Measurements from ENCODE around the gene UBALD2. TPM values are rescaled to one million over a fixed set of nuclear protein-coding genes. Genes with fewer than 3 reads are reported as not detected.
"Not testable (repeated sequence)": the region's sequence is repeated elsewhere in the genome, so short reads cannot be mapped to it uniquely, and the experiment has no call there.

The UBALD2 gene
- total and polyA plus RNA-seq, 4 donors = 4.1 to 46.9 (median 32.8) TPM

- H3K4me3 ChIP-seq (ENCODE audit: low read depth, low read length); H3K27me3 ChIP-seq (ENCODE audit: control insufficient read depth, insufficient read depth, low read length); H3K4me1 ChIP-seq (ENCODE audit: control insufficient read depth, insufficient read depth, low read length); DNase-seq (ENCODE audit: low read depth in 4 of 6, low spot score in 6 of 6); H3K36me3 ChIP-seq (ENCODE audit: control insufficient read depth, insufficient read depth, low read length); H3K9me3 ChIP-seq (ENCODE audit: control insufficient read depth, insufficient read depth, low read length): not testable (repeated sequence)
- H3K27ac ChIP-seq (ENCODE audit: low read depth, low read length) = peak overlapping the region; percentile 47
- WGBS (ENCODE audit: insufficient coverage) = 94% methylated on average over 20 of the region's 23 CpGs
These were observed 12.0 kb upstream of the UBALD2 start for GRCh38 chr17:76252967-76253766.

- no peak overlapping the region for H3K27ac ChIP-seq (ENCODE audit: low read depth, low read length)
- no peaks in the 10 kb centered on the region for H3K9me3 ChIP-seq (ENCODE audit: control insufficient read depth, insufficient read depth, low read length)
- no peaks in the 10 kb centered on the region for H3K27me3 ChIP-seq (ENCODE audit: control insufficient read depth, insufficient read depth, low read length)
- 85% methylated on average over 5 of the region's 7 CpGs for WGBS (ENCODE audit: insufficient coverage)
- no peaks in the 10 kb centered on the region for H3K36me3 ChIP-seq (ENCODE audit: control insufficient read depth, insufficient read depth, low read length)
- H3K4me1 ChIP-seq (ENCODE audit: control insufficient read depth, insufficient read depth, low read length) = peaks cover 16% of the 10 kb centered on the region
- no peak for DNase-seq (ENCODE audit: low read depth in 4 of 6, low spot score in 6 of 6)
- H3K4me3 ChIP-seq (ENCODE audit: low read depth, low read length) = no peak overlapping the region
These were observed 11.3 kb upstream of the UBALD2 start for GRCh38 chr17:76253841-76254240.

GRCh38 chr17:76254275-76254674 lies 10.9 kb upstream of the UBALD2 start:
- Histone ChIP-seq H3K27ac (ENCODE audit: low read depth, low read length) (no peak overlapping the region), H3K4me1 (ENCODE audit: control insufficient read depth, insufficient read depth, low read length) (peaks cover 17% of the 10 kb centered on the region), H3K36me3 (ENCODE audit: control insufficient read depth, insufficient read depth, low read length) (no peaks in the 10 kb centered on the region), H3K4me3 (ENCODE audit: low read depth, low read length) (no peak overlapping the region), H3K9me3 (ENCODE audit: control insufficient read depth, insufficient read depth, low read length) (no peaks in the 10 kb centered on the region), H3K27me3 (ENCODE audit: control insufficient read depth, insufficient read depth, low read length) (no peaks in the 10 kb centered on the region)
- WGBS (ENCODE audit: insufficient coverage) = 96% methylated on average over 4 of the region's 5 CpGs
- no peak for DNase-seq (ENCODE audit: low read depth in 4 of 6, low spot score in 6 of 6)

- no peak overlapping the region for H3K4me3 ChIP-seq (ENCODE audit: low read depth, low read length)
- H3K9me3 ChIP-seq (ENCODE audit: control insufficient read depth, insufficient read depth, low read length) = no peaks in the 10 kb centered on the region
- 96% methylated on average over 3 of the region's 6 CpGs for WGBS (ENCODE audit: insufficient coverage)
- no peak overlapping the region for H3K27ac ChIP-seq (ENCODE audit: low read depth, low read length)
- no peaks in the 10 kb centered on the region for H3K36me3 ChIP-seq (ENCODE audit: control insufficient read depth, insufficient read depth, low read length)
- H3K4me1 ChIP-seq (ENCODE audit: control insufficient read depth, insufficient read depth, low read length) = peaks cover 17% of the 10 kb centered on the region
- H3K27me3 ChIP-seq (ENCODE audit: control insufficient read depth, insufficient read depth, low read length) = no peaks in the 10 kb centered on the region
- no peak for DNase-seq (ENCODE audit: low read depth in 4 of 6, low spot score in 6 of 6)
These were observed 9.2 kb upstream of the UBALD2 start for GRCh38 chr17:76255801-76256429.

- not testable (repeated sequence) for H3K9me3 ChIP-seq (ENCODE audit: control insufficient read depth, insufficient read depth, low read length); H3K27ac ChIP-seq (ENCODE audit: low read depth, low read length); DNase-seq (ENCODE audit: low read depth in 4 of 6, low spot score in 6 of 6); H3K36me3 ChIP-seq (ENCODE audit: control insufficient read depth, insufficient read depth, low read length); H3K27me3 ChIP-seq (ENCODE audit: control insufficient read depth, insufficient read depth, low read length); H3K4me3 ChIP-seq (ENCODE audit: low read depth, low read length)
- 84% methylated on average over 14 of the region's 19 CpGs for WGBS (ENCODE audit: insufficient coverage)
- H3K4me1 ChIP-seq (ENCODE audit: control insufficient read depth, insufficient read depth, low read length) = peaks cover 18% of the 10 kb centered on the region
These were observed 8.6 kb upstream of the UBALD2 start for GRCh38 chr17:76256430-76257050.

- Histone ChIP-seq H3K27me3 (ENCODE audit: control insufficient read depth, insufficient read depth, low read length) (no peaks in the 10 kb centered on the region), H3K9me3 (ENCODE audit: control insufficient read depth, insufficient read depth, low read length) (no peaks in the 10 kb centered on the region), H3K27ac (ENCODE audit: low read depth, low read length) (no peak overlapping the region), H3K36me3 (ENCODE audit: control insufficient read depth, insufficient read depth, low read length) (no peaks in the 10 kb centered on the region), H3K4me1 (ENCODE audit: control insufficient read depth, insufficient read depth, low read length) (peaks cover 27% of the 10 kb centered on the region), H3K4me3 (ENCODE audit: low read depth, low read length) (no peak overlapping the region)
- no peak for DNase-seq (ENCODE audit: low read depth in 4 of 6, low spot score in 6 of 6)
- WGBS (ENCODE audit: insufficient coverage) = 91% methylated on average over 7 of the region's 7 CpGs
These were observed 4.9 kb upstream of the UBALD2 start for GRCh38 chr17:76260220-76260619.

GRCh38 chr17:76260669-76261068 lies 4.5 kb upstream of the UBALD2 start:
- no peak for DNase-seq (ENCODE audit: low read depth in 4 of 6, low spot score in 6 of 6)
- H3K27me3 ChIP-seq (ENCODE audit: control insufficient read depth, insufficient read depth, low read length) = no peaks in the 10 kb centered on the region
- no peak overlapping the region for H3K27ac ChIP-seq (ENCODE audit: low read depth, low read length)
- no peaks in the 10 kb centered on the region for H3K9me3 ChIP-seq (ENCODE audit: control insufficient read depth, insufficient read depth, low read length)
- no peaks in the 10 kb centered on the region for H3K36me3 ChIP-seq (ENCODE audit: control insufficient read depth, insufficient read depth, low read length)
- H3K4me1 ChIP-seq (ENCODE audit: control insufficient read depth, insufficient read depth, low read length) = peaks cover 27% of the 10 kb centered on the region
- 58% methylated on average over 4 of the region's 5 CpGs for WGBS (ENCODE audit: insufficient coverage)
- H3K4me3 ChIP-seq (ENCODE audit: low read depth, low read length) = no peak overlapping the region

GRCh38 chr17:76261421-76262215 lies 3.5 kb upstream of the UBALD2 start:
- peak in 2 of 6 donors; percentile 47 to 61 for DNase-seq (ENCODE audit: low read depth in 4 of 6, low spot score in 6 of 6)
- 83% methylated on average over 10 of the region's 23 CpGs for WGBS (ENCODE audit: insufficient coverage)
- Histone ChIP-seq H3K9me3 (ENCODE audit: control insufficient read depth, insufficient read depth, low read length) (no peaks in the 10 kb centered on the region), H3K4me3 (ENCODE audit: low read depth, low read length) (no peak overlapping the region), H3K4me1 (ENCODE audit: control insufficient read depth, insufficient read depth, low read length) (peaks cover 33% of the 10 kb centered on the region), H3K27ac (ENCODE audit: low read depth, low read length) (peak overlapping the region; percentile 64), H3K27me3 (ENCODE audit: control insufficient read depth, insufficient read depth, low read length) (no peaks in the 10 kb centered on the region), H3K36me3 (ENCODE audit: control insufficient read depth, insufficient read depth, low read length) (no peaks in the 10 kb centered on the region)

GRCh38 chr17:76262732-76263344 lies 2.3 kb upstream of the UBALD2 start:
- Histone ChIP-seq H3K36me3 (ENCODE audit: control insufficient read depth, insufficient read depth, low read length) (peaks cover 2% of the 10 kb centered on the region), H3K4me3 (ENCODE audit: low read depth, low read length) (no peak overlapping the region), H3K9me3 (ENCODE audit: control insufficient read depth, insufficient read depth, low read length) (no peaks in the 10 kb centered on the region), H3K4me1 (ENCODE audit: control insufficient read depth, insufficient read depth, low read length) (peaks cover 45% of the 10 kb centered on the region), H3K27ac (ENCODE audit: low read depth, low read length) (no peak overlapping the region), H3K27me3 (ENCODE audit: control insufficient read depth, insufficient read depth, low read length) (no peaks in the 10 kb centered on the region)
- WGBS (ENCODE audit: insufficient coverage) = 63% methylated on average over 9 of the region's 9 CpGs
- no peak for DNase-seq (ENCODE audit: low read depth in 4 of 6, low spot score in 6 of 6)
